GM21529 (cell line): ENCODE results near the gene JARID2.

Experiments used
- ATAC-seq: cut with Tn5 transposase; IDR thresholded peaks from one replicate; pipeline ENCODE4 v1.9.1; 2021; ENCODE audit not compliant: unreplicated experiment

JARID2 gene

GRCh38 chr6:15369838-15370237, 124.0 kb downstream of the JARID2 start:
- ATAC-seq = no peak

- no peak for ATAC-seq
Measured at GRCh38 chr6:15370733-15371671, 125.1 kb downstream of the JARID2 start.

- ATAC-seq = no peak
Measured at GRCh38 chr6:15372932-15373331, 127.1 kb downstream of the JARID2 start.

- ATAC-seq = no peak
Measured at GRCh38 chr6:15374119-15374518, 128.2 kb downstream of the JARID2 start.

GRCh38 chr6:15375018-15375417, 129.1 kb downstream of the JARID2 start:
- ATAC-seq = no peak

- no peak for ATAC-seq
Measured at GRCh38 chr6:15375638-15376290, 129.9 kb downstream of the JARID2 start.

GRCh38 chr6:15376900-15377487, 131.1 kb downstream of the JARID2 start:
- ATAC-seq = no peak

GRCh38 chr6:15378272-15378671, 132.4 kb downstream of the JARID2 start:
- ATAC-seq = no peak

GRCh38 chr6:15378866-15379265, 133.0 kb downstream of the JARID2 start:
- no peak for ATAC-seq

- no peak for ATAC-seq
Measured at GRCh38 chr6:15380351-15380750, 134.5 kb downstream of the JARID2 start.

GRCh38 chr6:15382089-15382488, 136.2 kb downstream of the JARID2 start:
- no peak for ATAC-seq

- no peak for ATAC-seq
Measured at GRCh38 chr6:15382712-15383111, 136.8 kb downstream of the JARID2 start.

GRCh38 chr6:15384901-15385300, 139.0 kb downstream of the JARID2 start:
- no peak for ATAC-seq

- no peak for ATAC-seq
Measured at GRCh38 chr6:15385521-15385920, 139.7 kb downstream of the JARID2 start.

GRCh38 chr6:15386110-15386755, 140.4 kb downstream of the JARID2 start:
- no peak for ATAC-seq

GRCh38 chr6:15386756-15387112, 140.9 kb downstream of the JARID2 start:
- no peak for ATAC-seq

GRCh38 chr6:15387118-15387517, 141.2 kb downstream of the JARID2 start:
- ATAC-seq = no peak

- ATAC-seq = no peak
Measured at GRCh38 chr6:15389084-15389764, 143.4 kb downstream of the JARID2 start.

GRCh38 chr6:15389765-15390723, 144.2 kb downstream of the JARID2 start:
- no peak for ATAC-seq

GRCh38 chr6:15391500-15391899, 145.6 kb downstream of the JARID2 start:
- ATAC-seq = no peak
